Mesodermal cell (in vitro differentiated cells): ENCODE data around the gene JMJD7.

Experiments
- H3K27ac ChIP-seq: 2 replicates; pipeline ENCODE4 v1.7.0; 2013; ENCODE audit warnings: mild to moderate bottlenecking, low read depth, low read length, moderate library complexity; ENCODE audit not compliant: severe bottlenecking
- H3K36me3 ChIP-seq: 2 replicates; pipeline ENCODE4 v1.7.1; 2013; ENCODE audit warnings: mild to moderate bottlenecking, low read length, moderate library complexity; ENCODE audit not compliant: control insufficient read depth, insufficient read depth
- H3K4me1 ChIP-seq: one replicate; pipeline ENCODE4 v1.7.1; 2013; ENCODE audit warnings: mild to moderate bottlenecking, low read length; ENCODE audit not compliant: insufficient read depth, control insufficient read depth, poor library complexity, severe bottlenecking
- H3K4me3 ChIP-seq: 2 replicates; pipeline ENCODE4 v1.7.0; 2013; ENCODE audit warnings: low read length, control low read depth, mild to moderate bottlenecking; ENCODE audit not compliant: insufficient read depth, poor library complexity, severe bottlenecking; ENCODE audit errors: extremely low read depth
- H3K9me3 ChIP-seq: 2 replicates; pipeline ENCODE4 v1.7.1; 2013; ENCODE audit warnings: mild to moderate bottlenecking, low read length, moderate library complexity; ENCODE audit not compliant: control insufficient read depth
- WGBS, 2 experiments: methylation state at CpG; one replicate each; pipeline ENCODE4 v1.1.5; 2013; ENCODE audit warnings: missing lambda C conversion rate in 2 of 2; ENCODE audit not compliant: insufficient coverage in 2 of 2; 5-methylcytosine and 5-hydroxymethylcytosine counted together

JMJD7 gene

GRCh38 chr15:41882689-41883483 lies 55.0 kb downstream of the JMJD7 start:
- Histone ChIP-seq H3K4me1 (no peaks in the 10 kb centered on the region), H3K4me3 (no peak overlapping the region)
- 73 to 84% methylated on average over 6 to 9 of the region's 14 CpGs for WGBS, 2 experiments

DNA sequence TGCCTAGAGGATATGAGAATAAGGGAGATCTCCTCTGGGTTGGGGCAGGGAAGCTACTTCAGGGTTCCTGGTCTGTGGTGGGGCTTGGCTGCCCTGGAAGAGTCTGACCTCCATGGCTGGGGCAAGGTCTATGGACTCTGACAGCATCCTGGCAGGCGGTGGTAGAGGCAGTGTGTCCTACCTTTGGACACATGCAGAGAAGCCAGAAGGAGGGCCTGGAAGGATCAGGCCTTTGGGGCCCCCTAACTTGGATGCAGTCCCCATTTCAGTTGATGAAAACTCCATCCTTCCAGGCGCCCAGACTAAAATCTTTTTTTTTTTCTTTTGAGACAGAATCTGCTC lies 55.6 kb downstream of the JMJD7 start:
- Histone ChIP-seq H3K9me3 (no peaks in the 10 kb centered on the region), H3K36me3 (no peaks in the 10 kb centered on the region), H3K27ac (no peak overlapping the region), H3K4me1 (no peaks in the 10 kb centered on the region), H3K4me3 (no peak overlapping the region)
- 93 to 100% methylated on average over 2 of the region's 2 CpGs for WGBS, 2 experiments

More at GRCh38 chr15:41882689-41883483, 55.0 kb downstream of the JMJD7 start:
- no peak overlapping the region for H3K27ac ChIP-seq
- H3K9me3 ChIP-seq, result no peaks in the 10 kb centered on the region
- H3K36me3 ChIP-seq, result no peaks in the 10 kb centered on the region

GRCh38 chr15:41884458-41884857 lies 56.6 kb downstream of the JMJD7 start:
- no peaks in the 10 kb centered on the region for H3K4me1 ChIP-seq
- 79 to 85% methylated on average over 7 of the region's 7 CpGs for WGBS, 2 experiments
- H3K27ac ChIP-seq, result no peak overlapping the region
- no peaks in the 10 kb centered on the region for H3K9me3 ChIP-seq
- H3K36me3 ChIP-seq, result no peaks in the 10 kb centered on the region
- H3K4me3 ChIP-seq, result no peak overlapping the region

DNA sequence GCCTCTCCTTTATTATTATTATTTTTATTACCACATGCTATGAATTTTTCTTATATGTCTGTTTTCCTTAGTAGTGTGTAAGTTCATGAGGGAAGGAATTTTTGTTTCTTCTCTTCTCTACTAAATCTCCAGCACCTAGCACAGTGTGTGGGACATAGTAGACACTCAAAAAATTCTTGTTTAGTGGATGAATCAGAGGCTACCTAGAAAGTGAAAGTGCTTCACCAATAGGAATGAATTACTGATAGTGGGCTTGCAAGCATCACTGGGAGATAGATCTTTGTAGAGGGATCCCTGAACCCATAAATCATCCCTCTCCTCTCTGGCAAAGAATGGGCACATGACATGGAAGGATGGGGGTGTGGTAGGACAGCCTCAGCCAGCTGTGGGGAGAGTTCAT lies 57.4 kb downstream of the JMJD7 start:
- H3K36me3 ChIP-seq, result no peaks in the 10 kb centered on the region
- no peak overlapping the region for H3K4me3 ChIP-seq
- no peak overlapping the region for H3K27ac ChIP-seq
- H3K9me3 ChIP-seq, result no peaks in the 10 kb centered on the region
- H3K4me1 ChIP-seq, result no peaks in the 10 kb centered on the region

DNA sequence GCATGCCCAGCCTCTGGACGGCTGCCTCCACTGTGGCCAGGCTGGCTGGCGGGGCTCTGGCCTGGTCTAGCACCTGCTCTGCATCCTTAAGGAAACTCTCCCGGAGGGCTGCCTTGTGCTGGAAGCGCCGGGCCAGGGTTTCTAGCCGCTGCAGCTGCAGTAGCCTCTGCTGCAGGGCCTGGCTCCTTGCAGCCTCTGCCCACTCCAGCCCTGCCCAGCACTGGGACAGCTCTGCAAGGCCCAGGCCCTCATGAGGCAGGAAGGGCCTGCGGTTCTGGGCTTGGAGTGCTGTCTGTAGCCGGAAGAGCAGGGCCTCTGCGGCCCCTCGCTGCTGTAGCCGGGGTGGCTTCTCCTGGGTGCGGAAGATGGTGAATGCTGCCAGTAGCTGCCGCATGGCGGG lies 57.9 kb downstream of the JMJD7 start:
- H3K36me3 ChIP-seq, result no peaks in the 10 kb centered on the region
- 95 to 96% methylated on average over 11 to 12 of the region's 14 CpGs for WGBS, 2 experiments
- no peak overlapping the region for H3K4me3 ChIP-seq

GRCh38 chr15:41886741-41887140 lies 58.8 kb downstream of the JMJD7 start:
- Histone ChIP-seq H3K27ac (no peak overlapping the region), H3K4me3 (no peak overlapping the region), H3K9me3 (no peaks in the 10 kb centered on the region), H3K36me3 (no peaks in the 10 kb centered on the region), H3K4me1 (no peaks in the 10 kb centered on the region)
- 91 to 100% methylated on average over 5 of the region's 7 CpGs for WGBS, 2 experiments

More for the DNA sequence above, 57.9 kb downstream of the JMJD7 start:
- H3K4me1 ChIP-seq, result no peaks in the 10 kb centered on the region
- no peak overlapping the region for H3K27ac ChIP-seq
- no peaks in the 10 kb centered on the region for H3K9me3 ChIP-seq

DNA sequence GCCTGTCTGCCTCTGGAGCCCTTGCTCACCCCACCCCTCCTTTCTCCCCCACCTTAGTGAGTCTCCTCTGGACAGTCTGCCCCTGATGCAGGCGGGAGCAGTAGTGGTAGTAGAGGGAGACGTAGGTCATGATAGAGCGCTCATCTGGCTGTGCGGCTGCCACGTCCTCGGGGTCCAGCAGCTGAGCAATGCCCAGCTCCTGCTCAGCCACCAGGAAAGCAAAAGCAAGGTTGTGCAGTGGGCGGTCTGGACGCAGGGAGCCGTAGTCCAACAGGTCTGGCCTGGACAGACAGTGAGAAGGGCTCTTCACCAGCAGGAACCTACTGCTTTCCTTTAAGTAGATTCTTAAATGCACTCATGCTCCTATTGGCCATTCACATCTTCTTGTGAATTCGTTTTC lies 59.3 kb downstream of the JMJD7 start:
- 95 to 99% methylated on average over 8 to 10 of the region's 10 CpGs for WGBS, 2 experiments
- Histone ChIP-seq H3K36me3 (no peaks in the 10 kb centered on the region), H3K4me3 (no peak overlapping the region), H3K27ac (no peak overlapping the region), H3K9me3 (no peaks in the 10 kb centered on the region), H3K4me1 (no peaks in the 10 kb centered on the region)
